Embryonic facial prominence (tissue), 1 donor: ENCODE measurements around the gene TGFA.

Source experiments
- DNase-seq: peaks from one replicate; pipeline ENCODE4 v3.0.0-alpha.2; 2016; ENCODE audit errors: extremely low spot score

TGFA gene

DNA sequence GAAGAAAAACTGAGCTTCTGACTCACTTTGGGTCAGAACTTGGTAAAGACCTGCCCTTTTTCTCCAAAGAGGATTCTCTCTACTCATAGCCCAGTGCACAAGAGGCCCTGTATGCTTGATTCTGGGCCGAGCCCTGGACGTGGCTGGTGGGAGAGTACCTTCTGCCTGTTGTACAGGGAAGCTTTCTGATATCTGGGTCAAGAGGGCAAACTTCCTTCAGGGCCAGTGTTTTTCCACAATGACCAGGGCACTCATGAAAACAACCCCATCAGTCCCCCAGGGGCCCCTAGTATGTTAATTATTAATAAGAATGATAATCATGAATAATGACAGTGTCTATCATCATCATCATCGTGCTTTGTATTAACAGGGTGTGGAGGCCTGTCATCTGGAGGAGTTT, 90.0 kb downstream of the TGFA start:
- no peak for DNase-seq

DNA sequence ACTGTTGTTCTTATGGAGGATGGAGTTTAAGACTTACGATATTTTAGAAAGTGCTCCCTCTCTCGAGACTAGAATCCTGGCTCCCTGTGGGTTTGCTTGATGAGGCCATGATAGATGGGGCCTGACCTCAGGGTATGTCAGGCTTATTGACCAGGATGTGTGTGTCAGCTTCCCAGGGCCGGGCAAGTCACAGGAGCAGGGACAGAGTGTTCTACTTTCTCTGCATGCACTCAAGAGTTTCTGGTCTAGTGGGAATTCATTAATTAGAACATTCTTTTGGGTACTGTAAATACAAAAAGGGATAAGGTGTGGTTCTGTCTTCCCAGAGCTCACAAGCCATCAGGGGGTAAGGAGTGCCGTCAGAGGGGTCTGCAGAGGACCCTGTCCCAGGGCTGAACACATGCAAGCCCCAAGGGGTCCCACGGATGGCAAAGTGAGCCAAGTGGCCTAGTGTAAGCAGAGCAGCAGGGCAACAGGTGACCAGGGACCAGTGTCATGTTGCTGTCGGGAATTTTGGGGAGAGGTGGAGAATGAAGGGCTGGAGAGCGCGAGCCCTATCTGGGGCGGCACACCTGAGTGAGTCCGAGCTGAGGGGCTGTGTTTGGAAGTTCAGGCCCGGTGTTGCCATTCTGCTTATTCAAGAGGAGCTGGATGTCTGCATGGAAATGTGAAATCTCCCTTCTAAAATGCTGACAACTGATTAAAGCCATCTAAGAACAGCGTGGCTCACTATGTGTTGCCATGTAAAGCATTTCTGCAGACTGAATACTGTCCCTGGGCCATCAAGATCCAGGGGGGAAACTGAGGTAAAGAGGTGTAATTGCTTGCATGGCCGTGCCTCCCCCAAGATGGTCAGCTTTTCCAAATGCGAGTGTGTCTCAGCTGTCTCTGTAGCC, 91.4 kb downstream of the TGFA start:
- no peak for DNase-seq

DNA sequence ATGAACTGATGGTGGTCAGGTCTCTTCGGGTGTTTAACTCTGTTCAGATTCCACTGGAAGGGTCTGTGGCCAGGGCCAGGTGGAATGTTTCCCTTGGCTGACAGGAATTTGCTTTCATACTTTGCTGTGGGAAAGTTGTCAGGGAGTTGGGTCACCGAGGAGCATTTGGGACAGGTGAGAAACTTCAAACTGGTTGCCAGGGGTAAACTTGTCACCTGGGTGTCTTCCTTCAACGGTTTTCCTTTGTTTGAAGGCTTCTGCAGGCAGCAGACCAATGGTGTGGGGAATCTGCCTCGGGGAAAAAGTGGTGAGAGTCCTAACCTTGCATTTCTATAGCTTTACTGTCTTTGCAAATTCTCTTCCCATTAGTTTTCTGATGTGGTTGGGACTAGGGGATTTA, 92.2 kb downstream of the TGFA start:
- DNase-seq: no peak

DNA sequence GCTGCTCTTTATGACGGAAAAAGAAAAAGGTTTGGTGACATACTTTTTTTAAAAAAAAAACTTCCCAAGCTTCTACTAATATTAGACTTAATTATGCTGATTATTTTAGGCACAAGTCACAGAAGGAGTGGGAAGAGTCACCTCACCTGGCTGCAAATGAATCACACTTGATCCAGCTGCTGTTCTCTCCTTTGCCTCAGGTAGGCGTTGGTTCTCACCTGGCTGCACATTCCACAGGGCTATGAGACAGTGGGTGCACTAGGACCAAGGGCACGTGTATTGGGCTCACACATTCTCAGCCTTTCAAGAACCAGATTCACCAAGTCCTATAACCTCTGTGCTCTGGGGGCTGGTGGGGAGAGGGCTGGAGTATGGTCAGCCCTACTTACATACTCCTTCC, 93.3 kb downstream of the TGFA start:
- no peak for DNase-seq

DNA sequence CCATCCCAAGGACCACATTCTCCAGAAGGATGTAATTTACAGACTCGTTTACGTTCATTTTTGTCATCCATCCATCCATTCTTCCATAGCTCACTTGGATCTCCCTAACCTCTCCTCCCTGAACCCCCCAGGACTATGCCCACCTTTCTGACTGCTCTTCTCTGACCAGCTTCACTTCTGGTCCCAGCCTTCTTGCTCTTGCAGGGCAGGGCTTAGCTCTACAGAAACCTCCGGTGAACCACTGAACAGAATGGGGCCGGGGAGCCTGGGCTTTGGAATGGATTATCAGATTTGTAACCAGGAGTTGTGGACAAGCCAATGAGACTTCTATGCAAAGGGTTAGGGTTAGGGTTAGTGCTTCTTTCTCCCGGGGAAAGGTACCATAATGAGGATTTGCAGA, 95.0 kb downstream of the TGFA start:
- DNase-seq: no peak

DNA sequence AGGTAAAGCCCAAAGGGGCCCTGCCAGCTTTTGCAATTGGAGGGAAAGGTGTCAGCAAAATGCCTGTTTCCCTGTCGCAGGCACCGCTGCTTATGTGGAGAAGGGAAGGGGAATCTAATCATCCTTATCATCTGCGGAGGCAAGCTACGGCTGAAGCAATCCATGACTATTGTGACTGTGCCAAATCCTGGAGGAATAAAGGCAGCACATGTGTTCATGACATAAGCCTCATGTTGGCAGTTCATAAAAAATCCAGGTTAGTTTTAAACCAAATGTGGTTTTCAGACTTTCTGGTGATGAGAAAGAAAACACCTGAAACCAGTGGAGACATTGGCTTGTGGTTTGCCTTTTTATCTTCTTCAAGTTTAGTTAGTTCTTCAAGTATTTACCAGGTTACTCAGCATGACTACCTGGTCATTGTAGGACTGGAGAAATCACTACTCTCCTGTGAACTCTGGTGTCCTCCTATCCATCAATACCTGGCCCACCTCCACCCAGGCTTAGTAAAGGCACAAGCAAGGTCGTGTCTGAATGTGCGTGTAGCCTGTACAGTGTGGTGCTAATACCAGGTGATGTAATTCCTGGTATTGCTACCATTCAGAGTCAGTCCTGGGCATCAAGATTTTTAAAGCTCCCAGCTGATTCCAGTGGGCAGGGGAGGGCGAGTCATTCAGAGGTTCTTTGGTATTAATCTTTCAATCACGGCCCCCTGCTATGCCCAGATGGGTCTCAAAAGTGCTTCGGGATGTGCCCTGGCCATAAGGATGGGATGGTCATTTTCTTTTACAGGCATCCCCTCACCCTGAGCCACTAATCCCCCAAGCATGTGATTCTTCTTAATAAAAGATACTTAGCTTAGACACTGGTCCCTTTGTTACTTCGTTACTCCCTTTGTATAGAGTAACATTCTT, 96.8 kb downstream of the TGFA start:
- no peak for DNase-seq

DNA sequence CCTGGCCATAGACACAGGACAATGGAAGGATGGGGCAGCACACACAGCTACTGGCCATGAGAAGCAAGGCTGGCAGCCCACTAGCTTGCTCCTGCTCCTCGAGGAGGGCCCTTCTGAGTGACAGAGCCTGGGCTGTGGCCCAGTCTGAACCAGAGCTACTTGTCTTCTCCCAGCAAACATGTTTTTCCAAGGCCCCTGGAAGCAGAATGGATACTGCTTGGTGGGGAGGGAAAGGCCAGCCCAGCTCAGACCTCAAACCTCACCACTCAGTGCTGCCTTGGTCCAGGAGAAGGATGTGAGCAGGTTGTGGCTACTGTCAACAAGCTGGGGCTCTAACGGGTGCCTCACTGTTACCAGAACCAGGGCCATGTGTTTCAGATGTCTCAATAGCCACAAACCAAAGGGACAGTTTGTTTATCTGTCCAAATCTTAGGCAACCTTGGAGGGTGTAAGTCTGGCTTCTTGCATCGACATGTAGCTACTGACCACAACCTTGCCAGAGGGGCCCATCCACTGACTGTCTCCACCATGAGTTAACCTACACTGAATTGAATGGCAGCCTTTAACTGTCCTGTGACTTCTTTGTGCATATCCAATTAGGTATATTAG, 98.6 kb downstream of the TGFA start:
- DNase-seq: no peak

DNA sequence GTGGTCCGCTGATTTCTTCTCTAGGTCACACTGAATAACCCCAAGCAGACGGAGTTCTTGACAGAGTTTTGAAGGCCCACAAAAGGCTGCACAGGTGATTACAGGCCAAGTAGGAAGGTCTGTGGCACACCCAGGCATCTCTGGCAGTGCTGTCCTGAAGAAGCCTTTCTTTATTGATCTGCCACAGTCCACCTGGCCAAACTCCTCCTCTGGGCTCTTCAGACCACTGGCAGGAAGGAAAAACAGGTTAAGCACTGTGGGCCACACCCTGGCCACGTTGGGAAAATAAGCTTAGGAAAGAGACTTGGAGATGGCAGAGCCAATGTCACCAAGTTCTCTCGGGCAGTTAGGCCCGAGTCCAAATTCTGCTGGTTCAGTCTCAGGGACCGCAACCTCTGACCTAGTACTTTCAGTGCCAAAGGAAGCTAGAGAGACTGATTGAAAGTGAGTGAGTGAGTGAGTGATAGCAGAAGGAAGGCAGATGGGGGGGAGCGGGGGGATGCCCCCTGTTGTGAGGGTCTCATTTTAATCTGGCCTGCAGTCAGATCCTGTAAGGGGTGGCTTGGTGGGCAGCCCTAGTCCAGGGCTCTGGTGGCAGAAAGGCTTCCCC, 102.9 kb downstream of the TGFA start:
- no peak for DNase-seq

DNA sequence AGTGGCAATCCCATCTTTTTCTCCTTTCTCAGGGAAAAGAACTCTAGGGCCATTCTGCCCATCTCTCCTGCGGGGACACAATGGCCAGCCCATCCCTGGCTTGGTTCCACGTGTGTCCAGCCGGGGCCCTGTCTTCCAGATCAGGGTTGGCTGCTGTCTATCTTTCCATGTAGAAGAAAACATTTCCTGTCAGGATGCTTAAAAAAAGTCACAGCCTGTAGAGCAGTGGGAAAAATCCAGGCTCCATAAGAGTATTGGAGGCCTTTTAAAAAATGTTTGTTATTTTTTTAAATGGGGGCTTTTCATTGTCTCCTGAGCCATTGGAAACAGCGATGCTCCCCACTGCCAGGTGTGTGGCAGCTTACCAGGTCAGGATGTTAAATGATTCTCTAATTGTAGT, 105.6 kb downstream of the TGFA start:
- DNase-seq: no peak

DNA sequence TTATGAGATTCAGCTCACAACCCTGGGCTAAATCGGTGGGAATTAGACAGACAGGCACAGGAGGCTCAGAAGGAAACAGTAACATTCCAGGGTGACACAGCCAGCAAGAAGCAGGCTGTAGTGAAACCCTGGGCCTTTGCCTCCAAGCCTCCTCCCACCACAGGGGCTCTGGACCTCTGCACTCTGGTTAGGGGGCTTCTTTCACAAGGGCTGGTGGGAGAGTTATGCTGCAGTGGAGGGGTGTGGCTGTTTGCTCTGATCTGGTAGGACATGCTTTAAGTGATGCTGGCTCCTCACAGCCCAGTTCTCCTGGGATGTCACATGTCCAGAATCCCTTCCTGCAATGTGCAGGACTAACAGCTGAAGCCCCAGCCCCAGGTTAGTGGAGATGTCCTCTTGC, 109.9 kb downstream of the TGFA start:
- DNase-seq: no peak

DNA sequence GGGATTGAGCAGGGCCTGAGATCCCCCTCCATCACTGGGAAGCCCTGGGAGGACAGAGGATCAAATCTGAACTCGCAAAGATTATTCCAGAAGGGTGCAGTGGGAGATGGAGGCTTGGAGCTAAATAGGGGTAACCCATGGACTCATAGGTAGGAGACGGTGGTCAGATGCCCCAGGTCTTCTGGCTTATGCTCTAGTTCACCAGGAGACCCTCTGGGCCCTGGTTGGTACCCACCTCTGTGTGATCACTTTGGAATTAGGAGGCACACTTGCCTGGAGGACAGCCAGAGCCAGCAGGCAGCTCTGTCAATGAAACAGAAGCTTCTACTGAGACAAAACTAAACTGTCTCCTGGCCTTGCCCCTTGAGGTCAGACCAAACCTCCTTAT, 110.6 kb downstream of the TGFA start:
- DNase-seq: no peak

DNA sequence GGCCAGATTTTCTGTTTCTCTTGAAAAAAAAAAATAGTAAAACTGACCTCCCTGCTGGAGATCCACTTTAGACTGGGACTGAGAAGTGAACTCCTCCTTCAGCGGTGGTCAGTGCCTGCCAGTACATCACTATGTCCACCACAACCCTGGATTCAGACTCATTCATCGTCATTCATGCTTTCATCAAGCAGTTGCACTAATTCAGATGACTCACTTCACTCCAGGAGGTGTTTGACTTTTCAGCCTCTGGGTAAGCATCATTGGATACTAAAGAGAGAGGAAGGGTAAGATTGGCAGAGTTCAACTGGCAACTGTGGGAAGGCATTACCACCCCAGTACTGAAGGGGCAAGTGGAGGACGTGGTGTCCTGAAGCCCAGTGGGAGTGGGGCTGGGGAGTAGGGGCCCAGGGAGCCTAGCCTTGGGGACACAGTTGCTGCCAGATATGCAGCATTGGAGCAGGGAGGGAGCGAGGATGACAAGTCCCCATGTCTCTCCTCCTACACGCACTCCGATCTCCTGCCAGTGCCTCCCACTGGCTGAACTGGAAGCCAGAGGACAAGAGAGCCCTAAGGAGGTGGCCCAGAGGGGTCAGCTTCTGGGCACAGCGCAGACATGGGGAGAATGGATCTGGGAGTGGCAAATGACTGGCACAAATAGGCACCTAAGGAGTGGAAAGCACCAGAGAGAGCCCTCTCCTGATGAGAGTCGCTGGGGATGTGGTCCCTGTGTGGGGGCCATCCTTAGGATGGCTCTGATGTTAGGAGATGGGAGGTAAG, 111.1 kb downstream of the TGFA start:
- no peak for DNase-seq

DNA sequence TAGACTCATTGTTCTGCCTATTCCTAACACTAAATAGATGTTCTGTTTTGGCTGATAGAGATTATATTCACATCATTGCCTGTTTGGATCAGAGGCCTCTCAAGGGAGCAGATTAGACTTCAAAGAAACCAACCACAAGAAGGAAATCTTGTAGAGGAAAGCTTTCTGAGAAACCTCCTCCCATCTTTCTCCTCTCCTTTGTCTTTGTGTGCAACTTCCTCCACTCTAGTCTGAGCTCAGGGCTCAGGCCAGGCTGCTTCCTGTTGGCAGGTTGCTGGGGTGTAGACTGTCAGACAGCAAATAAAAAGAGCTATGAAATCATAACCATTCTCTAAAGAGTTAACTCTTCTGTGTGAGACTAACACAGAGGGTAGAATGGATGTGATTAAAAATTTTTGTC, 113.0 kb downstream of the TGFA start:
- no peak for DNase-seq

DNA sequence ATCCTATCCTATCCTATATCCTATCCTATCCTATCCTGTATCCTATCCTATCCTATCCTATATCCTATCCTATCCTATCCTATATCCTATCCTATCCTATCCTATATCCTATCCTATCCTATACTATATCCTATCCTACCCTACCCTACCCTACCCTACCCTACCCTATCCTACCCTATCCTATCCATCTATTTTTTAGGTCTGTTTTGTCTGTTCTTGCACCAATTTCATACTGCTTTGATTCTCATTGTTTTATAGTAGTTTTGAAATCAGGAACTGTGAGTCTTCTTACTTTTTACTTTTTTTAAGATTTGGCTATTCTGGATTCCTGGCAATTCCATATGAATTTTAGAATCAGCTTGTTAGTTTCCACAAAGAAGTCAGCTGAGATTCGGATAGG, 118.5 kb downstream of the TGFA start:
- DNase-seq: no peak

DNA sequence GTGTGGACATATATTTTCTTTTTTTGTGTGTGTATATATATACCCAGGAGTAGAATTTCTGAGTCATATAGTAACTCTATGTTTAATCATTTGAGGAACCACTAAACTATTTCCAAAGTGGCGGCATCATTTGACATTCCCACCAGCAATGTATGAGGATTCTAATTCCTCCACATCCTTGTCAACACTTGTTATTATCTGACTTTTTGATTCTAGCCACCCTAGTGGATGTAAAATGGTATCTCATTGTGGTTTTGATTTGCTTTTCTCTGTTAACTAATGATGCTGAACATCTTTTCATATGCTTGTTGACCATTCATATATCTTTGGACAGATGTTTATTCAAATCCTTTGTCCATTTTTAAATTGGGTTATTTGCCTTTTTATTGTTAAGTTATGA, 120.3 kb downstream of the TGFA start:
- DNase-seq: no peak

DNA sequence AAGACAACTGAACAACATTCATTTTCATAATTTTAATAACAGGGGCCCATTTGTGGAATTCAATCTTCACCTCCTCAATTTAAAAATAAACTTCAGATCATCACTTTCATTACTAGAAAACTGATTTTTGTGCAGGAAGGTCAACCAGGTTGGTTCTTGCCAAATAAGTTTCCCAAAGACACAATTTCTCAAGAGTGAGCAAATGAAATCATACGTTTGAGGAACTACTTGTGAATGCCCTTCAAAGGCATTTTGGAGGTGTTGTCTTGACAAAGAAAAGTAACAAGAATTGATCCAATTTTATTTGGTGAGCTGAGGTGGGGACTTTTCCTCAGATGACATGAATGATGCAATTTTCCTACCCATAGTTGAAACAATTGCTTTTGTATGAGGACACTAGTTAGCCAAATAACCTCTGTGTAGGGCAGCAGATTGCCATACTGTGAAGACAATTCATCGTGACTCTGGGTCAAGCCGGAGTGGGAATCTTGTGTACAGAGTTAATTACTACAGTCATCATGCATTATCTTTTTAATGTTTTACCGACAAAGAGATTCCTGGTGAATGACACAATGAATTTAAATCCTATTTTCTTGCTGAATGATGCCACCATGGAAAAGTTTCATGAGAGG, 121.8 kb downstream of the TGFA start:
- DNase-seq: no peak

DNA sequence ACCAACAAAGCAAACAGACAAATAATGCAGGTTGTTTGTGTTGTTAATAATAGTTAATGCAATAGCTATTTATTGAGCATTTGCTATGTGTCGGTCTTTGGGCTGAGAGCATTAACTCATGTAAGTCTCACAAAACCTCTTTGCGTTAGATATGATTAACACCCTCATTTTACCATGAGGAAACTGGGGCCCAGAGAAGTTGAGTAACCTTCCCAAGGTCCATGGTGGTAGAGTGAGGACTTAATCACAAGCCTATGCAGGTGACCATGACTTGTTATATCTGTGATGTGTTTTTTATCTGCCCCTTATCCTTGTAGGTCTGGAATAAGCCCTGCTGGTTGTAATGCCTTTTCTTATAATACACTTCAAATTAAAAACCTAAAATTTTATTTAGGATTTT, 127.3 kb downstream of the TGFA start:
- DNase-seq: no peak

DNA sequence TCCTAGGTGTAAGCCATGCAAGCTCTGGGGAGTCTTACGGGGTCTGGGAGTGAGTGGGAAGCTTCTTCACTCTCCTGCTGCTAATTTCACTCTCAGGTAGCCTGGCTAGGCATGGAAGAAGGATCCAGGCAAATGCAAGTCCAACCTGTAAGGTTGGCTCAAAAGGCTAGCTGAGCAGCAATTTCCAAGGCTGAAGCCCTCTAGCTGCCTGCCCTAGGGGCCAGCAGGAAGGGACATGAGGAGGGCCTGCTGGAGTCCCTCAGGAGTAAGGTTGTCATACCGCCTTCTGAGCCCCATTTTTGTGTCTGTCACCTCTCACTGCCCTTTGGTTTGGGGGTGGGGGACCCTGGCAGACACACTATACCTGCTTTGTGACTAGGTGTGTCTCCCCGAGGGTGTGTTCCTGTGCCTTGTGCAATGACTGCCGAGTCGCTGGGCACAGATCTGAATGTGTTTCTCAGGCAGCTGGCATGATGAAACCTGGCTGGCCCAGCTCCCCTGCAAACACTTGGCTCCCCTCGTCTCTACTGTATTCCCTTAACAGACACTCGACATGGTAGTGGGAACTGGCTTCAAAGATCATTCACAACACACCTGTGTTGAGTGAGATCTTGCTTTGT, 127.8 kb downstream of the TGFA start:
- no peak for DNase-seq

DNA sequence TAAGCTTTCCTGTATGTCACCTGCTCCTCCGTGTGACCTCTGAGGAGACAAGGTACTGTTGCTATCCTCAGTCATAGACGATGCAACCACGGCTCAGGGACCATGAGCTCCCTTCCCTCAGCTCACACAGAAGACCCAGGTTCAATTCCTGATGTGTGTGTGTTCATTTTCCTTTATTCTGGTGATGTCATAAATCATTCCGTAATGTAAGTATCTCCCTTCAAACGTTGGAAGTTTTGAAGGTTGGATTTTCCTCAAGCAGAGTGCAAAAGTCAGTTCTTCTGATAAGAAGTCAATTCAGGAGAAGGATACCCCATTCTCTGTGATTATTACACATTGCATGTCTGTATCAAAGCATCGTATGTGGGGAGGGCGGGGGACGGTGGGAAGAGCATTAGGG, 132.9 kb downstream of the TGFA start:
- DNase-seq: no peak

DNA sequence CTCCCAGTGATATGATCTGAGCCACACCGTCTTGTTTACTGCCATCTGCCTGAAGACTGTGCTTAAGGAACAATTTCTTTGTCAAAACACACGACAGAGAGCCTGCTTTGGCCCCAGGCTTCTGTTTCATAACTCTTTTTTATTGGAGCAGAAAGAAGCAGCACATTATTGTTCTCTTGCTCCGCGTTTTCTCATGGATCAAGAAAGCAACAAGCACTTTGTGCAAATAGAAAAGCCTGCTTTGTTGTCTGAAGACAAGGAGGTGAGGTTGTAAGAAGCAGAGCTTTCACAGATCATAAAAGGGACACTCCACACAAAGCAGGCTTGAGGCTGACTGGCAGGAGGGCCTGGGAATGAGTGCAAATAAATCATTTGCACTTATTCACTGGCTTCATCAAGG, 133.5 kb downstream of the TGFA start:
- DNase-seq: no peak
